Measurements from ENCODE around the gene ASIP. TPM values are rescaled to one million over a fixed set of nuclear protein-coding genes. Genes with fewer than 3 reads are reported as not detected.

ASIP gene
- total RNA-seq, 1 donor from 2014 or later = not detected

- no peak overlapping the region for H3K4me3 Mint-ChIP-seq
- no peaks in the 10 kb centered on the region for H3K27me3 Mint-ChIP-seq (ENCODE audit: low read depth)
- no peak for TF ChIP-seq CTCF (IDR thresholded peaks at IDR 0.05; ENCODE audit: unreplicated experiment)
- peaks cover 2% of the 10 kb centered on the region for H3K4me1 Mint-ChIP-seq
- peaks cover 26% of the 10 kb centered on the region for H3K9me3 Mint-ChIP-seq
- H3K27ac Mint-ChIP-seq = no peak overlapping the region
- peaks cover 5% of the 10 kb centered on the region for H3K36me3 Mint-ChIP-seq
- DNase-seq (ENCODE audit: low spot score in 2 of 2, unreplicated experiment in 2 of 2) = no peak
Observed at GRCh38 chr20:34209111-34209510, 32.1 kb upstream of the ASIP start.

- no peaks in the 10 kb centered on the region for H3K4me1 Mint-ChIP-seq
Observed at GRCh38 chr20:34210271-34210670, 31.0 kb upstream of the ASIP start.

GRCh38 chr20:34211591-34211990, 29.6 kb upstream of the ASIP start:
- no peak for DNase-seq (ENCODE audit: low spot score in 2 of 2, unreplicated experiment in 2 of 2)
- Mint-ChIP-seq H3K4me1 (peaks cover 9% of the 10 kb centered on the region), H3K9me3 (peaks cover 22% of the 10 kb centered on the region), H3K27ac (no peak overlapping the region), H3K36me3 (peaks cover 5% of the 10 kb centered on the region), H3K27me3 (ENCODE audit: low read depth) (no peaks in the 10 kb centered on the region), H3K4me3 (no peak overlapping the region)
- no peak for TF ChIP-seq CTCF (IDR thresholded peaks at IDR 0.05; ENCODE audit: unreplicated experiment)

More at GRCh38 chr20:34210271-34210670, 31.0 kb upstream of the ASIP start:
- Mint-ChIP-seq H3K27ac (no peak overlapping the region), H3K36me3 (peaks cover 5% of the 10 kb centered on the region), H3K27me3 (ENCODE audit: low read depth) (no peaks in the 10 kb centered on the region), H3K4me3 (no peak overlapping the region), H3K9me3 (peaks cover 26% of the 10 kb centered on the region)
- no peak for TF ChIP-seq CTCF (IDR thresholded peaks at IDR 0.05; ENCODE audit: unreplicated experiment)
- no peak for DNase-seq (ENCODE audit: low spot score in 2 of 2, unreplicated experiment in 2 of 2)

- no peak for DNase-seq (ENCODE audit: low spot score in 2 of 2, unreplicated experiment in 2 of 2)
- peaks cover 15% of the 10 kb centered on the region for H3K9me3 Mint-ChIP-seq
- peaks cover 12% of the 10 kb centered on the region for H3K4me1 Mint-ChIP-seq
- no peaks in the 10 kb centered on the region for H3K27me3 Mint-ChIP-seq (ENCODE audit: low read depth)
- H3K36me3 Mint-ChIP-seq = peaks cover 2% of the 10 kb centered on the region
- H3K27ac Mint-ChIP-seq = no peak overlapping the region
- no peak for TF ChIP-seq CTCF (IDR thresholded peaks at IDR 0.05; ENCODE audit: unreplicated experiment)
- H3K4me3 Mint-ChIP-seq = no peak overlapping the region
Observed at GRCh38 chr20:34213213-34213612, 28.0 kb upstream of the ASIP start.

- Mint-ChIP-seq H3K4me3 (no peak overlapping the region), H3K27me3 (ENCODE audit: low read depth) (no peaks in the 10 kb centered on the region), H3K36me3 (peaks cover 2% of the 10 kb centered on the region), H3K9me3 (peaks cover 10% of the 10 kb centered on the region), H3K27ac (peak overlapping the region; percentile 89), H3K4me1 (peaks cover 12% of the 10 kb centered on the region)
- TF ChIP-seq CTCF (IDR thresholded peaks at IDR 0.05; ENCODE audit: unreplicated experiment) = no peak
- DNase-seq (ENCODE audit: low spot score in 2 of 2, unreplicated experiment in 2 of 2) = peak; percentile 53 to 70
Observed at GRCh38 chr20:34215711-34216381, 25.4 kb upstream of the ASIP start.
